Esophagus muscularis mucosa (tissue), 4 donors: Measurements from ENCODE around the gene SLC33A1. TPM values are rescaled to one million over a fixed set of nuclear protein-coding genes. Genes with fewer than 3 reads are reported as not detected.
"Not testable (repeated sequence)": the region's sequence is repeated elsewhere in the genome, so short reads cannot be mapped to it uniquely, and the experiment has no call there.

Source experiments
- DNase-seq: peaks from one replicate; pipeline ENCODE4 v3.0.0-alpha.2; 2017; ENCODE audit errors: extremely low spot score
- H3K27ac ChIP-seq, 4 donors: fragments of 200-600 bp; sonication (generic); replicated peaks in 1 of 4; 1 replicate in 3 of 4; 2 replicates in 1 of 4; pipeline ENCODE4 v1.5.1; 2016 to 2019; ENCODE audit warnings: mild to moderate bottlenecking in 1 of 4
- H3K27me3 ChIP-seq, 4 donors: fragments of 200-600 bp; sonication (generic); one replicate each; pipeline versions ENCODE4 v1.5.1 to v1.6.0; 2016 to 2019
- H3K36me3 ChIP-seq, 4 donors: fragments of 200-600 bp; sonication (generic); one replicate each; pipeline ENCODE4 v1.5.1; 2016 to 2019
- H3K4me1 ChIP-seq, 4 donors: fragments of 200-600 bp; sonication (generic); one replicate each; pipeline ENCODE4 v1.5.1; 2016 to 2019
- H3K4me3 ChIP-seq, 4 donors: fragments of 200-600 bp; sonication (generic); 1 replicate in 2 of 4; 2 replicates in 2 of 4; pipeline ENCODE4 v1.5.1; 2016 to 2019; ENCODE audit warnings: mild to moderate bottlenecking in 4 of 4, moderate library complexity in 1 of 4
- H3K9me3 ChIP-seq, 4 donors: fragments of 200-600 bp; sonication (generic); 1 replicate in 3 of 4; 2 replicates in 1 of 4; pipeline ENCODE4 v1.5.1; 2016 to 2019
- CTCF ChIP-seq, 3 experiments: fragments of 200-600 bp in 2 of 3; fragments of 450-650 bp in 1 of 3; sonication (generic) in 2 of 3; IDR thresholded peaks; one replicate each; pipeline ENCODE4 v1.5.1; 2017 to 2019; ENCODE audit warnings: antibody characterized with exemption in 3 of 3, mild to moderate bottlenecking in 2 of 3, moderate library complexity in 1 of 3
- EP300 ChIP-seq: sonication (generic); formaldehyde crosslinking; IDR thresholded peaks from one replicate; pipeline ENCODE4 v1.6.1; 2017; ENCODE audit warnings: antibody characterized with exemption
- POLR2A ChIP-seq: fragments of 450-650 bp; IDR thresholded peaks from one replicate; pipeline ENCODE4 v1.6.1; 2017; ENCODE audit warnings: antibody characterized with exemption, moderate library complexity, mild to moderate bottlenecking, low read depth
- POLR2AphosphoS5 ChIP-seq, 2 donors: sonication (generic); formaldehyde crosslinking; IDR thresholded peaks; one replicate each; pipeline ENCODE4 v1.6.1; 2017; ENCODE audit warnings: antibody characterized with exemption in 2 of 2
- WGBS: methylation state at CpG from one replicate; pipeline ENCODE4 v1.1.5; 2018; 5-methylcytosine and 5-hydroxymethylcytosine counted together
- intact Hi-C: fragments of 100-400 bp; cut with DNase I; formaldehyde crosslinking; loops from one replicate; pipeline ENCODE4 v1.15.1; 2023
- total RNA-seq, 4 donors: library from RNA; depleted of rRNA; stranded (reverse); fragments of >200 nt; gene quantifications; one replicate each; pipeline versions ENCODE4 v1.1.0 to v1.2.1, GENCODE V29; 2016

The SLC33A1 gene
- total RNA-seq, 4 donors from 2014 or later = 17.4 to 22.2 (median 19.8) TPM

DNA sequence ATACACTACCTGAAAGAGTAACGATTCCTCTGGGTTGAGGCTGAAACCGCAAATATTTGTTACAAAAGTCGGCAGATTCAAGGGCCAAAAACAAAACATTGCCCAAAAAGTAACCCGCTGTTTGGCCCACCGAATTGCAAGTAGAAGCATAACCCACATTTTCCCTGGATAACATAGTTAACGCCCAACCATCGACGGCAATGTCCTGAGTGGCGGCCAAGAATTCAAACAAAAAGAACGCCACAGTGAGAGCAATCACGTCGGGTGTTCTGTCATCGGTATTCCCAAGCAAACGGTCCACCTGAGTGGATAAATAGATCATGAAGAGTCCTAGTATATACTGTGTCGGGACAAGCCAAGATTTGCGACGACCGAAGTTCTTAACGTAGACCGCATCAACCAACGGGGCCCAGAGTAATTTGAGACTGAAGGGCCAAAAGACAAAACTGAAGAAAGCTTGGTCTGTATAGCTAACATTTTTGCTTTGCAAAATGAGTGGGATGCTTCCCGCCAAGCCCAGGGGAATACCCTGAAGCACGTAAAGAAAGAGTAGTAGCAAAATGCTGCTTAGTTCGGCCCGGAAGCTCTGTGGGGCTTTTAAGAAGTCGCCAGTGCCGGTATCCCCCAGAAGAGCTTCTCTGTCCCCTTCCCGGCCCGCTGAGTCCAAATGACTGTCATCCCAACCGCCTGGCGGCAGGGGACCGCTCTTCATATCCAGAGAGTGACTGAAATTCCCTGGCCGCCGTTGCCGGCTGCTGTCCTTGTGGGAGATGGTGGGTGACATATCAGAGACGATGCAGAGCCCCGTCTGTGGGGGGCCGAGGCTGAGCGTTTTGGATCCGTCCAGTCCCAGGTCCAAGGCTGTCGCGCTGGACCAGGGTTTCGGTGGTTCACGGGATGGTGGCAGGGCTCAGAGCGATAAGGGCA lies 750 bp downstream of the SLC33A1 start:
- Histone ChIP-seq H3K4me3 (peak overlapping the region; percentile 67 to 93 (median 84)), H3K27ac (peak overlapping the region; percentile 89 to 93 (median 90)), H3K36me3 (peaks cover 0 to 7% (median 0%) of the 10 kb centered on the region in 4 donors), H3K9me3 (no peaks in the 10 kb centered on the region), H3K27me3 (no peaks in the 10 kb centered on the region), H3K4me1 (peaks cover 44 to 61% (median 58%) of the 10 kb centered on the region in 4 donors)
- 7% methylated on average over 32 of the region's 45 CpGs for WGBS
- intact Hi-C loops = loop anchor here (2.0 to 5.0 kb wide), 2 partner anchors 17 to 46 kb away; partner anchors contain the start of genes C3orf33 and GMPS
- TF ChIP-seq POLR2A (no peak), CTCF (IDR thresholded peaks at IDR 0.05) (peak in 1 of 3 experiments; percentile 5)
- no peak for DNase-seq

DNA sequence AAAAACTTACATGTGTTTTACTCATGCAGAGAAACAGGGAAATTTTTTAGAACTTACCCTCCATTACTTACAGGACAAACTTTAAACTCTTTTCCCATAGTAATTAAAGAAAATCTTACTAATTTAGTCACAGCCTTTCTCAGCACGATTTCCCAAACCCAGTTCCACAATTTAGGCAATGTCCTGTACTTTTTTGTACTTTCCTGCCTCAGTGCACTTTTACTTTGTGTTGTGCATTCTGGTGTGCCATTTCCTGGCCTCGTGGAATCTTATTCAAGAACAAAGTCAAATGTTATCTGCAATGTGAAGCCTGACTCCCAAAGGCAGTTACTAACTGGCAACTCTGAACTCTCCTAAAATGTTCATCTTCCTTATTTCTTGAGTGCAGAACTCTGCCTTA lies 1.9 kb downstream of the SLC33A1 start:
- no peak for TF ChIP-seq POLR2AphosphoS5 (IDR thresholded peaks at IDR 0.05)
- TF ChIP-seq POLR2A = no peak
- no peak for TF ChIP-seq CTCF (IDR thresholded peaks at IDR 0.05)
- H3K27ac ChIP-seq = no peak overlapping the region
- H3K4me1 ChIP-seq = peaks cover 44 to 71% (median 68%) of the 10 kb centered on the region in 4 donors
- intact Hi-C loops = loop anchor here (5.0 kb wide), 1 partner anchor 45 kb away; the partner anchor contains the start of gene C3orf33
- no peaks in the 10 kb centered on the region for H3K9me3 ChIP-seq
- peaks cover 0 to 7% (median 0%) of the 10 kb centered on the region in 4 donors for H3K36me3 ChIP-seq
- no peak for DNase-seq
- 39% methylated on average over 2 of the region's 2 CpGs for WGBS
- H3K27me3 ChIP-seq = no peaks in the 10 kb centered on the region
- H3K4me3 ChIP-seq = peak overlapping the region; percentile 67 to 93 (median 84)

DNA sequence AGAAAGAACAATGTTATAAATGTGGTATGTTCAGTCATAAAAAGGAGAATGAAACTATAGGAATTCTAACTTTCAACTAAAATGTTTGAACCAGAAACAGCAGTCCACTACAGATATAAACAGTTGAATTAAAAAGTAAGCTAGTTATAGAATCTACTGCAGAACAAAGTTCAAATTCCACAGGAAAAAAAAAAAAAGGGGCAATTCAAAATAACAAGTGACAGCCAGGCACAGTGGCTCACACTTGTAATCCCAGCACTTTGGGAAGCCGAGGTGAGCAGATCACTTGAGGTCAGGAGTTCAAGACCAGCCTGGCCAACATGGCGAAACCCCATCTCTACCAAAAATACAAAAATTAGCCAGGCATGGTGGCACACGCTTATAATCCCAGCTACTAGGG lies 4.8 kb downstream of the SLC33A1 start:
- intact Hi-C loops = not testable (repeated sequence)
- H3K4me1 ChIP-seq = peaks cover 56 to 85% (median 78%) of the 10 kb centered on the region in 4 donors

GRCh38 chr3:155847993-155848392 lies 6.2 kb downstream of the SLC33A1 start:
- Histone ChIP-seq H3K9me3 (no peaks in the 10 kb centered on the region), H3K36me3 (peaks cover 0 to 7% (median 0%) of the 10 kb centered on the region in 4 donors), H3K27me3 (no peaks in the 10 kb centered on the region), H3K27ac (no peak overlapping the region), H3K4me1 (peaks cover 51 to 78% (median 71%) of the 10 kb centered on the region in 4 donors), H3K4me3 (no peak overlapping the region)
- TF ChIP-seq EP300 = no peak
- TF ChIP-seq POLR2AphosphoS5 (IDR thresholded peaks at IDR 0.05) = no peak
- TF ChIP-seq CTCF (IDR thresholded peaks at IDR 0.05) = no peak
- no peak for TF ChIP-seq POLR2A
- 98% methylated on average over 3 of the region's 3 CpGs for WGBS
- DNase-seq = no peak
- intact Hi-C loops = no loop called here

More for the DNA sequence above, 4.8 kb downstream of the SLC33A1 start:
- H3K27ac ChIP-seq, H3K9me3 ChIP-seq, H3K27me3 ChIP-seq, H3K36me3 ChIP-seq, DNase-seq, H3K4me3 ChIP-seq: not testable (repeated sequence)
- 87% methylated on average over 3 of the region's 3 CpGs for WGBS

GRCh38 chr3:155846119-155846518 lies 8.1 kb downstream of the SLC33A1 start:
- 86% methylated on average over 3 of the region's 3 CpGs for WGBS
- H3K4me1 ChIP-seq = peaks cover 32 to 59% (median 52%) of the 10 kb centered on the region in 4 donors

More at GRCh38 chr3:155846119-155846518, 8.1 kb downstream of the SLC33A1 start:
- no peak overlapping the region for H3K4me3 ChIP-seq
- no peak for DNase-seq
- no peaks in the 10 kb centered on the region for H3K27me3 ChIP-seq
- intact Hi-C loops = no loop called here
- no peak overlapping the region for H3K27ac ChIP-seq
- no peak for TF ChIP-seq EP300
- TF ChIP-seq POLR2A = no peak
- TF ChIP-seq CTCF (IDR thresholded peaks at IDR 0.05) = no peak
- no peak for TF ChIP-seq POLR2AphosphoS5 (IDR thresholded peaks at IDR 0.05)
- H3K9me3 ChIP-seq = no peaks in the 10 kb centered on the region
- H3K36me3 ChIP-seq = peaks cover 0 to 7% (median 0%) of the 10 kb centered on the region in 4 donors
